Hematopoietic multipotent progenitor cell treated with erythropoietin and hydrocortisone succinate and interleukin-3 and kit ligand, for 17 days (in vitro differentiated cells): ENCODE measurements around the gene PTCH2.
"Not testable (repeated sequence)": the region's sequence is repeated elsewhere in the genome, so short reads cannot be mapped to it uniquely, and the experiment has no call there.

Source experiments
- DNase-seq: peaks from one replicate; pipeline ENCODE4 v3.0.0-alpha.2; 2015; ENCODE audit warnings: low spot score

Gene PTCH2

DNA sequence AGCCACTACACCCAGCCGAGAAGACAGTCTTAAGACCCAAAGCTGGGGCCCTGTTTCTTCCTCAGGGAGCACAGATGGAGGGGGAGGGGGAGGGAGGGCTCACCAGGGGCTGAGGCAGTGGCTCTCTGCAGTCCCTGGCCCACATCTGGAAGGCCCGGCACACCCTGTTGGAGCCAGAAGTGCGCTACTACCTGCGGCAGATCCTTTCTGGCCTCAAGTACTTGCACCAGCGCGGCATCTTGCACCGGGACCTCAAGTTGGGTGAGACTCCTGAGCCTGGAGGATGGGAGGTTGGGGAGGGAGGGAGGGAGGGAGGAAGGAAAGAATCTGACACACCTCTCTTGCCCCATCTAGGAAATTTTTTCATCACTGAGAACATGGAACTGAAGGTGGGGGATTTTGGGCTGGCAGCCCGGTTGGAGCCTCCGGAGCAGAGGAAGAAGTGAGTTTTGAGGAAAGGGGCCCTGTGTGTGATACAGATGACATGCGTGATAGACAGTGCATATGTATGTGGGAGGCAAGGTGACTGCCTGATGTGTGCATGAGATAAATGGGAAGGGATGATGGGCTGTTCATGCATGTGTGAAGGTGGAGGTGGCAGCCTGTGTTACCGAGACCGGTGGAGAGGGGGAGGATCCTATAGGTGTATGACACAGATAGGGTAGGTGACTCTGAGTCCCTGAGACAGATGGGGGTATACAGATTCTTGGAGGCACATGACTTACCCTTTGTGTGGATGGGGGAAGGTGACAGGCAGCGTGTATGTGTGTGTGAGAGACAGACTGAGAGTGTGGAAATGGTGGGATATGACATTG lies 41.4 kb downstream of the PTCH2 start:
- DNase-seq, result peak; percentile 35

GRCh38 chr1:44799770-44800584 lies 43.1 kb downstream of the PTCH2 start, which contains the start of gene PLK3:
PLK3 (plus strand) TSS chr1:44800377; CDS start chr1:44800464, 87 bp downstream.
- DNase-seq, result peak; percentile 98

GRCh38 chr1:44798481-44799365 lies 44.3 kb downstream of the PTCH2 start:
- DNase-seq, result peak; percentile 25

DNA sequence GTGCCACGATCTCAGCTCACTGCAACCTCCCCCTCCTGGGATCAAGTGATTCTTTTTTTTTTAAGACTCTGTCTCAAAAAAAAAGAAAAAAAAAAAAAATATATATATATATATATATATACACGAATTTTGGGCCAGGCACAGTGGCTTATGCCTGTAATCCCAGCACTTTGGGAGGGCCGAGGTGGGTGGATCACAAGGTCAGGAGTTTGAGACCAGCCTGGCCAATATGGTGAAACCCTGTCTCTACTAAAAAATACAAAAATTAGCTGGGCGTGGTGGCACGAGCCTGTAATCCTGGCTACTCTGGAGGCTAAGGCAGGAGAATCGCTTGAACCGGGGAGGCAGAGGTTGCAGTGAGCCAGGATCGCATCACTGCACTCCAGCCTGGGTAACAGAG lies 45.2 kb downstream of the PTCH2 start:
- not testable (repeated sequence) for DNase-seq

- DNase-seq, result no peak
These were observed 50.1 kb downstream of the PTCH2 start for GRCh38 chr1:44792736-44793502.

GRCh38 chr1:44790968-44791801 lies 51.9 kb downstream of the PTCH2 start:
- no peak for DNase-seq

GRCh38 chr1:44788120-44788860 lies 54.8 kb downstream of the PTCH2 start, which contains the start of gene BEST4:
BEST4 (minus strand) TSS chr1:44788170; CDS start chr1:44787705, 465 bp downstream.
- DNase-seq, result no peak

DNA sequence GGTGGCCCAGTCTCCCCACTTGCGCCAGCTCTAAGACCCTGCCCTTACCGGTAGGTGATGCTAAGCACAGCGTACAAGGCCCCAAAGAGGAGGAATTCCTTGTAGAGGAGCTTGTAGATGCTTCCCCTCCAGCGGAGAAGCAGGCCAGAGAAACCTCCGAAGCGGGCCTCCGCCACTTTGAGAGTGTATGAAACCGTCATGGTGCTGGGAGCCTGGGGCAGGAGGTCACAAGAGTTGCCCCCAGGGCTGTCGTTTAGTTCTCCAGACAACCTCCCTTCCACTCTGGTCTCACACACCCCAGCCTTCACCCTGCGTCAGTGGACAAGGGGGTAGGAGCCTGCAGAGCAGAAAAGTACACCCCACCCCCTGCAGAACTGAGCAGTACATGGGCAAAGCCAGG lies 55.5 kb downstream of the PTCH2 start:
- no peak for DNase-seq

DNA sequence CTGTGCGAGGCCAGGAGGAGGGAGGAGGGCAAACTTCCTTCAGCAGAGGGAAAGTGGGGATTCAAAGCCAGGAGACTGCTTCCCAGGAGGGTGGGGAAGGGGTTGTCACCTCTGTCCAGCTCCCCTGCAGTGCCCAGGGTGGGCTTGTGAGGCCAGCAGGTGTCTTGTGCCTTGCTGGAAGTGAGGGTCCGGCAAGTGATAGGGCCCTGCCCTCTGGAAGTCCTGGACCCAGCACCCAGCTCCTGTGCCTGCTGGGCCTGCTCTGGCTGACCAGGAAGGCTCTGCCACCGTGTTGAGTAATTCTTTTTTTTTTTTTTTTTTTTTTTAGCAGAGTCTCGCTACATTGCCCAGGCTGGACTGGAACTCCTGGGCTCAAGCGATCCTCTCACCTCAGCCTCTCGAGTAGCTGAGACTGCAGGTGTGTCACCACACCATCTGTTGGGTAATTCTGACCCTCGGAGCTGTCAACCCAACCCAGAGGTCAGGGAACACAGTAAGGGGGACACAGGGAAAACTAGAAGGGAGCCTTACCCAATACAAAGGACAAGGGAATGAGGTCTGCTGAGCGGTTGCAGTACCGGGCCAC lies 56.1 kb downstream of the PTCH2 start:
- DNase-seq, result no peak

DNA sequence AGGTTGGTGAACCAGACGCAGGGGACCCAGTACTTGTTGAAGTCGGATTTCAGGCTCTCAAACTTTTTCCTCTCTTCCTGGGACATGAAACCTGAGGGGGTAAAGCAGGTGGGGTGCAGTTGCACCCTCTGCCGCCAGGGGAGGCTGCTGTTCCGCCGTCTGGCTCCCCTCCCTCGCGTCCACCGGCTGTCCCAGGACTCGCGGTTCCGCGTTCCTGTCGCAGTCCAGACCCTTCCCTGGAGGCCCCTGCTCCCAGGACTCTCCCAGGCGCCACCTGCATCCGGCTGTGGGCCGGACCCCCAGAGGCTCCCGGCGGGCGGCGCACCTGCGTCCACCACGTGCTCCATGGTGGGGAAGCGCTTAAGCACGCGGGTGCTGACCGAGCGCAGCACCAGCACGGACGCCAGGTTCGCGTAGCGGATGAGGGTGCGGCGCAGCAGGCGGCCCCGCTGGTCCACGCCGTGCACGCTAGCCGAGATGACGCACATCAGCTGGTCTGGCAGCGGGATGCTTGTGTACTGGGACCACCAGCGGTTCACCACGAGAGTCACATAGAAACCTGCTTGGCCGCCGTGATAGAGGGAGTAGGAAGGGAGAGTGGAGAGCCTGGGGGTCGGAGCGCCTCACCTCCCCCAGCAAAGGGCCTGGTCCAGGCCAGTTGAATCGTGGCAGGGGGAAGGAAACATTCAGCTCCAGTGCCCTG lies 56.8 kb downstream of the PTCH2 start:
- DNase-seq, result peak; percentile 74

- DNase-seq, result no peak
These were observed 57.4 kb downstream of the PTCH2 start for GRCh38 chr1:44785501-44786137.

- no peak for DNase-seq
These were observed 58.0 kb downstream of the PTCH2 start for GRCh38 chr1:44785029-44785380.

GRCh38 chr1:44784094-44785028 lies 58.7 kb downstream of the PTCH2 start:
- DNase-seq, result no peak

- no peak for DNase-seq
These were observed 59.4 kb downstream of the PTCH2 start for GRCh38 chr1:44783697-44784093.

GRCh38 chr1:44780583-44781121 lies 62.4 kb downstream of the PTCH2 start:
- DNase-seq, result no peak

DNA sequence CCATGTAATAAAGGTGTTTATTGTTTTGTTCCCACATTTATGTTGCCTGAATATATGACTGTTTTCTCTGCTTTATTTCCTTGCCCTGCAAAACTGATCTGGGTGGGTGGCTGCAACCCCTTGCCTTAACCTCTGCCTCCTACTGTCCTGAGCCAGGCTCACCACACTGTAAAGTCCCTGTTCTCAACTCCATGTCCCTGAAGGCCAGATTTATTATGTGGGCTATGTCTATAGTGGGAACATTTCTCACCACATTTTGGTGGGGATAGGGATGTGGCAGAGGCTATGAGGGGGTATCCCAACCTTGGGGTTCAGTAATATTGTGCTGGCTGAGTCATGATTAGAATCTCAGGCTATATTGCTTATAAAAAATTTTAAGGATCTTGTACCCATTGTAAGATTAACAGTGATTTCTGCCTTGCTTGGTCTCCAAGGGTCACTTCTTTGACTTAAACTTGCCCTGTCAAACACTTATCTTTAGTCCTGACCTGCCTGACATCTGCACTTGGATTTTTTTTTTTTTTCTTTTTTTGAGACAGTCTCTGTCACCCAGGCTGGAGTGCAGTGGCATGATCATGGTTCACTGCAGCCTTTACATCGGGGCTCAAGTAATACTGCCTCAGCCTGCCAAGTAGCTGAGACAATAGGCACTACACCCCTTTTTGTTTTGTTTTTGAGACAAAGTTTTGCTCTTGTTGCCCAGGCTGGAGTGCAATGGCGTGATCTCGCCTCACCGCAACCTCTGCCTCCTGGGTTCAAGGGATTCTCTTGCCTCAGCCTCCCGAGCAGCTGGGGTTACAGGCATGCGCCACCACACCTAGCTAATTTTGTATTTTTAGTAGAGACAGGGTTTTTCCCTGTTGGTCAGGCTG lies 64.1 kb downstream of the PTCH2 start:
- DNase-seq, result no peak
